ENCODE measurements around the gene NRBP1. TPM values are rescaled to one million over a fixed set of nuclear protein-coding genes. Genes with fewer than 3 reads are reported as not detected.

The NRBP1 gene
- total RNA-seq, 4 donors from 2014 or later, result 66.6 to 89.6 (median 81.5) TPM

GRCh38 chr2:27471961-27472360 is 43.5 kb downstream of the NRBP1 start:
- WGBS, 2 donors, result 82% methylated on average over 3 to 5 of the region's 5 CpGs
- no peak for DNase-seq
- H3K36me3 ChIP-seq, result peaks cover 4 to 65% (median 4%) of the 10 kb centered on the region in 3 donors
- intact Hi-C loops (cut with DNase I), result no loop called here
- no peaks in the 10 kb centered on the region for H3K27me3 ChIP-seq
- no peaks in the 10 kb centered on the region for H3K4me1 ChIP-seq
- TF ChIP-seq POLR2A (IDR thresholded peaks at IDR 0.05) (no peak), CTCF (IDR thresholded peaks at IDR 0.05) (no peak)
- no peak overlapping the region for H3K4me3 ChIP-seq
- no peaks in the 10 kb centered on the region for H3K9me3 ChIP-seq
- H3K27ac ChIP-seq, result no peak overlapping the region

- no peak overlapping the region for H3K4me3 ChIP-seq
- intact Hi-C loops (cut with DNase I), result no loop called here
- no peaks in the 10 kb centered on the region for H3K27me3 ChIP-seq
- peaks cover 5 to 45% (median 7%) of the 10 kb centered on the region in 3 donors for H3K4me1 ChIP-seq
- WGBS, 2 donors, result 51 to 78% methylated on average over 3 of the region's 3 CpGs
- no peaks in the 10 kb centered on the region for H3K9me3 ChIP-seq
- H3K36me3 ChIP-seq, result peaks cover 0 to 54% (median 12%) of the 10 kb centered on the region in 3 donors
- TF ChIP-seq POLR2A (IDR thresholded peaks at IDR 0.05) (no peak), CTCF (IDR thresholded peaks at IDR 0.05) (no peak)
- no peak for DNase-seq
- no peak overlapping the region for H3K27ac ChIP-seq
Measured at GRCh38 chr2:27485496-27485895, 57.1 kb downstream of the NRBP1 start.

- H3K36me3 ChIP-seq, result peaks cover 0 to 19% (median 6%) of the 10 kb centered on the region in 3 donors
- DNase-seq, result no peak
- H3K9me3 ChIP-seq, result no peaks in the 10 kb centered on the region
- TF ChIP-seq CTCF (IDR thresholded peaks at IDR 0.05), result peak in 1 of 6 experiments; percentile 10
- no peak for TF ChIP-seq POLR2A (IDR thresholded peaks at IDR 0.05)
- intact Hi-C loops (cut with DNase I), result no loop called here
- H3K4me1 ChIP-seq, result peaks cover 5 to 49% (median 7%) of the 10 kb centered on the region in 3 donors
- peaks cover 0 to 5% (median 0%) of the 10 kb centered on the region in 4 donors for H3K27me3 ChIP-seq
- peak overlapping the region; percentile 52 to 87 (median 80) for H3K27ac ChIP-seq
- peak overlapping the region; percentile 37 to 76 (median 56) for H3K4me3 ChIP-seq
- 2 to 3% methylated on average over 8 to 11 of the region's 11 CpGs for WGBS, 2 donors
Measured at GRCh38 chr2:27489118-27489497, 60.7 kb downstream of the NRBP1 start.

- H3K9me3 ChIP-seq, result no peaks in the 10 kb centered on the region
- H3K36me3 ChIP-seq, result peaks cover 0 to 12% (median 0%) of the 10 kb centered on the region in 3 donors
- H3K27me3 ChIP-seq, result peaks cover 0 to 11% (median 0%) of the 10 kb centered on the region in 4 donors
- 11 to 13% methylated on average over 24 to 33 of the region's 43 CpGs for WGBS, 2 donors
- TF ChIP-seq CTCF (IDR thresholded peaks at IDR 0.05), result no peak
- peak in 1 of 4 donors; percentile 65 for TF ChIP-seq POLR2A (IDR thresholded peaks at IDR 0.05)
- H3K4me1 ChIP-seq, result peaks cover 5 to 55% (median 7%) of the 10 kb centered on the region in 3 donors
- peak within 1 kb of the TSS; percentile 37 to 76 (median 56) for H3K4me3 ChIP-seq
- DNase-seq, result peak; percentile 96
- H3K27ac ChIP-seq, result peak within 1 kb of the TSS; percentile 72 to 87 (median 80)
- intact Hi-C loops (cut with DNase I), result no loop called here
Measured at GRCh38 chr2:27489498-27490397, 61.3 kb downstream of the NRBP1 start, which contains the start of gene IFT172. TSS of gene IFT172 (minus strand) at chr2:27489743. CDS start at chr2:27489653, 90 bp downstream.

Small RNAs within 50 kb of the gene (small RNA-seq; reads per million reads assigned to genes)
- gene RNU6-986P, result 0 reads per million in 4 donors

Other genes starting within 250 kb of the NRBP1 start
- 100 to 1,000 TPM in 2 of 4 donors, 10 to 100 TPM in 2; 57.1 to 124 (median 91.0) TPM for gene ATRAID, start 216.6 kb upstream of the NRBP1 start, total RNA-seq
- gene SLC5A6, start 216.4 kb upstream of the NRBP1 start, total RNA-seq, result 10 to 100 TPM; 13.5 to 38.6 (median 23.2) TPM
- gene CAD, start 211.3 kb upstream of the NRBP1 start, total RNA-seq, result 10 to 100 TPM; 17.6 to 34.5 (median 22.0) TPM
- gene SLC30A3, start 165.6 kb upstream of the NRBP1 start, total RNA-seq, result under 1 TPM in 2 of 4 donors, not detected in 2; 0.18 to 0.19 TPM
- gene DNAJC5G, start 153.2 kb upstream of the NRBP1 start, total RNA-seq, result under 1 TPM in 1 of 4 donors, not detected in 3; 0.38 TPM
- not detected for gene TRIM54, start 146.2 kb upstream of the NRBP1 start, total RNA-seq
- gene UCN, start 120.2 kb upstream of the NRBP1 start, total RNA-seq, result 1 to 10 TPM in 1 of 4 donors, not detected in 3; 1.1 TPM
- 10 to 100 TPM; 39.3 to 66.1 (median 48.1) TPM for gene MPV17, start 105.5 kb upstream of the NRBP1 start, total RNA-seq
- gene GTF3C2, start 71.9 kb upstream of the NRBP1 start, total RNA-seq, result 10 to 100 TPM; 37.2 to 59.7 (median 52.3) TPM
- 10 to 100 TPM; 30.4 to 44.3 (median 38.3) TPM for gene EIF2B4, start 58.3 kb upstream of the NRBP1 start, total RNA-seq
- 100 to 1,000 TPM in 1 of 4 donors, 10 to 100 TPM in 3; 53.5 to 106 (median 75.8) TPM for gene SNX17, start 58.0 kb upstream of the NRBP1 start, total RNA-seq
- 10 to 100 TPM in 3 of 4 donors, 1 to 10 TPM in 1; 6.4 to 15.6 (median 12.8) TPM for gene ZNF513, start 47.9 kb upstream of the NRBP1 start, total RNA-seq
- gene PPM1G, start 19.0 kb upstream of the NRBP1 start, total RNA-seq, result 10 to 100 TPM; 51.9 to 77.1 (median 67.4) TPM
- 10 to 100 TPM in 3 of 4 donors, 1 to 10 TPM in 1; 9.8 to 29.3 (median 19.1) TPM for gene KRTCAP3, start 13.8 kb downstream of the NRBP1 start, total RNA-seq
- gene IFT172, start 61.1 kb downstream of the NRBP1 start, total RNA-seq, result 10 to 100 TPM in 3 of 4 donors, 1 to 10 TPM in 1; 7.6 to 19.6 (median 13.5) TPM
- 10 to 100 TPM in 2 of 4 donors, 1 to 10 TPM in 2; 4.6 to 28.2 (median 11.3) TPM for gene FNDC4, start 66.6 kb downstream of the NRBP1 start, total RNA-seq
- gene GCKR, start 68.2 kb downstream of the NRBP1 start, total RNA-seq, result 1 to 10 TPM in 1 of 4 donors, under 1 TPM in 3; 0.21 to 1.9 (median 0.41) TPM
- 10 to 100 TPM in 3 of 4 donors, 1 to 10 TPM in 1; 7.1 to 18.9 (median 15.7) TPM for gene ZNF512, start 154.4 kb downstream of the NRBP1 start, total RNA-seq
- 1 to 10 TPM in 2 of 4 donors, under 1 TPM in 2; 0.44 to 3.1 (median 1.4) TPM for gene CCDC121, start 200.4 kb downstream of the NRBP1 start, total RNA-seq
- gene GPN1, start 200.4 kb downstream of the NRBP1 start, total RNA-seq, result 10 to 100 TPM; 17.3 to 36.4 (median 31.6) TPM
- gene SUPT7L, start 235.0 kb downstream of the NRBP1 start, total RNA-seq, result 10 to 100 TPM; 10.5 to 25.4 (median 14.2) TPM
- 10 to 100 TPM; 15.4 to 27.0 (median 24.1) TPM for gene SLC4A1AP, start 235.3 kb downstream of the NRBP1 start, total RNA-seq

Data from esophagus squamous epithelium (tissue), 5 donors.